ENCODE results near the gene SLC36A2.

GRCh38 chr5:151295791-151296477, 51.4 kb downstream of the SLC36A2 start:
- TF ChIP-seq CTCF (IDR thresholded peaks at IDR 0.05) (no peak), ZFX (IDR thresholded peaks at IDR 0.05; ENCODE audit: borderline replicate concordance) (no peak)
